Right lobe of liver (tissue), 4 donors: ENCODE measurements around the gene REEP5.
A peak's percentile ranks its signal among the peaks of the same experiment; 100 is the strongest.

Experiments used
- POLR2A ChIP-seq: fragments of 450-650 bp; IDR thresholded peaks from one replicate; pipeline ENCODE4 v1.6.1; 2017; ENCODE audit warnings: antibody characterized with exemption, mild to moderate bottlenecking
- TF ChIP-seq, protein P1 (sequence below), 4 donors: fragments of 200-600 bp in 3 of 4; fragments of 450-650 bp in 1 of 4; IDR thresholded peaks; one replicate each; pipeline versions ENCODE4 v1.5.1 to v1.8.0; 2016 to 2022; ENCODE audit warnings: antibody characterized with exemption in 4 of 4, mild to moderate bottlenecking in 2 of 4
- donor health status: DM: no; HTN: no; CAD: no.
- donor health status: DM: no; HTN: no; CAD: no.
- donor health status: DM: no; HTN: yes; CAD: no.

DNA sequence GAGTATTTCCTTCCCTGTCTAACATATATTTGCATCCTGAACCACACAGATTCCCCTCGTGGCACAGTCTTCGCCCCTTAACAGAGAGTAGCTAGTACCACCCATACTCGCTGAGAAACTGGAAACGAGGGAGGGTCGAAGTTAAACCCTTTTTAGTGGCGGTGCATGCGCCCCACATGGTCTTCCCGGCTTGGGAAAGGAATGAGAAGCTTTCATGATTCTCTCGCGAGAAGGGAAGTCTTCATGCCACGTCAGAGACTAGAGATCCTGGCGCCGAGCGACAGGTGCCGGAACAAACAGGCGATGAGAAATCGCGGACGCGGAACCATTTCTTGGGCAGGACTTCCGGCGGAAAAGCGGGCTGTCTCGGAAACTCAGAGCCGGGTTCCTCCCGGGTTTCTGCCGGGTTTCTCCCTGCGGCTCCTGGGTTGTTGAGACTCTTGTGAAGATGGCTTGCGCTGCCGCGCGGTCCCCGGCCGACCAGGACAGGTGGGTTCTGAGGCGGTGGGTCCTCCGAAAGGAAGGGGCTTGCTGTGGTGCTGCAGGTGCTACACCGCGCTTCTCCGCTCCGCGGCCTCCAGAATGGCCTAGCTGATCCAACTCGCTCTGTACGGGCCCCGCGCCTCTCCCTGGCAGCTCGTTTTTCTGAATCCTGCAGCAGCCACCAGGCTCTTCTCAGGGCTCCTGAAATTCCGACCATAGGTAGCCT is 60.9 kb downstream of the REEP5 start, which contains the start of gene SRP19:
- TF ChIP-seq, protein P1, sequence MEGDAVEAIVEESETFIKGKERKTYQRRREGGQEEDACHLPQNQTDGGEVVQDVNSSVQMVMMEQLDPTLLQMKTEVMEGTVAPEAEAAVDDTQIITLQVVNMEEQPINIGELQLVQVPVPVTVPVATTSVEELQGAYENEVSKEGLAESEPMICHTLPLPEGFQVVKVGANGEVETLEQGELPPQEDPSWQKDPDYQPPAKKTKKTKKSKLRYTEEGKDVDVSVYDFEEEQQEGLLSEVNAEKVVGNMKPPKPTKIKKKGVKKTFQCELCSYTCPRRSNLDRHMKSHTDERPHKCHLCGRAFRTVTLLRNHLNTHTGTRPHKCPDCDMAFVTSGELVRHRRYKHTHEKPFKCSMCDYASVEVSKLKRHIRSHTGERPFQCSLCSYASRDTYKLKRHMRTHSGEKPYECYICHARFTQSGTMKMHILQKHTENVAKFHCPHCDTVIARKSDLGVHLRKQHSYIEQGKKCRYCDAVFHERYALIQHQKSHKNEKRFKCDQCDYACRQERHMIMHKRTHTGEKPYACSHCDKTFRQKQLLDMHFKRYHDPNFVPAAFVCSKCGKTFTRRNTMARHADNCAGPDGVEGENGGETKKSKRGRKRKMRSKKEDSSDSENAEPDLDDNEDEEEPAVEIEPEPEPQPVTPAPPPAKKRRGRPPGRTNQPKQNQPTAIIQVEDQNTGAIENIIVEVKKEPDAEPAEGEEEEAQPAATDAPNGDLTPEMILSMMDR (IDR thresholded peaks at IDR 0.05) = no peak
- peak; percentile 69 for TF ChIP-seq POLR2A
